GM12801 (cell line): ENCODE results near the gene ZDHHC4.

ENCODE experiments used
- CTCF ChIP-seq: IDR thresholded peaks from one replicate; pipeline ENCODE4 v1.5.1; 2011; ENCODE audit warnings: control low read depth; ENCODE audit not compliant: insufficient read length; ENCODE audit errors: extremely low read depth

Gene ZDHHC4

GRCh38 chr7:6613706-6614105, 36.5 kb downstream of the ZDHHC4 start:
- TF ChIP-seq CTCF: no peak

GRCh38 chr7:6614953-6615722, 37.9 kb downstream of the ZDHHC4 start, which contains the start of gene ZNF853:
Gene ZNF853 (plus strand): TSS chr7:6615610. CDS start chr7:6616175, 565 bp downstream.
- TF ChIP-seq CTCF: no peak

- TF ChIP-seq CTCF: no peak
Measured at GRCh38 chr7:6615723-6616555, 38.7 kb downstream of the ZDHHC4 start.

- TF ChIP-seq CTCF: no peak
Measured at GRCh38 chr7:6616854-6617643, 39.8 kb downstream of the ZDHHC4 start.

- no peak for TF ChIP-seq CTCF
Measured at GRCh38 chr7:6618621-6619020, 41.4 kb downstream of the ZDHHC4 start.

GRCh38 chr7:6619961-6620360, 42.7 kb downstream of the ZDHHC4 start:
- TF ChIP-seq CTCF: no peak
